Activated CD8-positive, alpha-beta T cell treated with anti-CD3 and anti-CD28 coated beads for 36 hours (primary cell): ENCODE measurements around the gene SLC27A1. TPM values are rescaled to one million over a fixed set of nuclear protein-coding genes. Genes with fewer than 3 reads are reported as not detected.

Experiments used
- ATAC-seq: fragments of 200-7000 bp; cut with Tn5 transposase; one replicate; pipeline ENCODE4 v1.10.0; 2021; ENCODE audit warnings: mild to moderate bottlenecking, moderate library complexity
- CTCF ChIA-PET: fragments of 350-600 bp; sonication (Branson Sonifier 250); formaldehyde crosslinking; loops from one replicate; lab custom pipeline; 2021; ENCODE audit warnings: antibody characterized with exemption; lab: Charles Lee
- POLR2A ChIA-PET: fragments of 350-600 bp; sonication (Branson Sonifier 250); formaldehyde crosslinking; loops from one replicate; lab custom pipeline; 2021; ENCODE audit warnings: antibody characterized with exemption; lab: Charles Lee
- DNase-seq: peaks from one replicate; pipeline ENCODE4 v3.0.0-alpha.2; 2020
- H3K27ac Mint-ChIP-seq: one replicate; pipeline ENCODE4 v1.8.0; 2021; ENCODE audit warnings: mild to moderate bottlenecking, mixed read lengths
- H3K27me3 Mint-ChIP-seq: one replicate; pipeline ENCODE4 v1.8.0; 2021; ENCODE audit warnings: mixed read lengths
- H3K36me3 Mint-ChIP-seq: one replicate; pipeline ENCODE4 v1.8.0; 2021; ENCODE audit warnings: low read depth, mixed read lengths
- H3K4me1 Mint-ChIP-seq: one replicate; pipeline ENCODE4 v1.8.0; 2021; ENCODE audit warnings: low read depth, mixed read lengths
- H3K4me3 Mint-ChIP-seq: one replicate; pipeline ENCODE4 v1.8.0; 2021; ENCODE audit warnings: mild to moderate bottlenecking, moderate library complexity, mixed read lengths
- H3K9me3 Mint-ChIP-seq: one replicate; pipeline ENCODE4 v1.8.0; 2021; ENCODE audit warnings: mixed read lengths
- CTCF ChIP-seq: fragments of 200-600 bp; IDR thresholded peaks from one replicate; pipeline ENCODE4 v1.8.0; 2022; ENCODE audit warnings: antibody characterized with exemption, mild to moderate bottlenecking
- intact Hi-C: fragments of 100-400 bp; cut with micrococcal nuclease; formaldehyde crosslinking; loops from one replicate; pipeline ENCODE4 v1.10.0; 2022
- total RNA-seq, 2 experiments: library from RNA; stranded (reverse); gene quantifications; one replicate each; pipeline ENCODE4 v1.2.3, GENCODE V29; 2021

The SLC27A1 gene
- total RNA-seq, 2 experiments from 2014 or later = 3.5 to 3.6 TPM

- Mint-ChIP-seq H3K36me3 (no peaks in the 10 kb centered on the region), H3K27me3 (peaks cover 35% of the 10 kb centered on the region)
Observed at GRCh38 chr19:17456127-17456526, 14.2 kb upstream of the SLC27A1 start.

GRCh38 chr19:17457616-17458015, 12.7 kb upstream of the SLC27A1 start:
- ATAC-seq (no peak), DNase-seq (no peak)
- Mint-ChIP-seq H3K36me3 (no peaks in the 10 kb centered on the region), H3K27ac (no peak overlapping the region), H3K9me3 (peaks cover 1% of the 10 kb centered on the region), H3K27me3 (peaks cover 30% of the 10 kb centered on the region), H3K4me3 (no peak overlapping the region), H3K4me1 (peaks cover 6% of the 10 kb centered on the region)
- intact Hi-C loops = loop anchor here (10.0 kb wide), 1 partner anchor 53 kb away; the partner anchor contains the start of gene BST2
- POLR2A ChIA-PET = no interaction called here
- no peak for TF ChIP-seq CTCF
- CTCF ChIA-PET = interaction anchor here (1.7 kb wide), 1 partner anchor 10 kb away, joined by 6 read pairs; no protein-coding TSS in a partner anchor

More at GRCh38 chr19:17456127-17456526, 14.2 kb upstream of the SLC27A1 start:
- ChIA-PET POLR2A (no interaction called here), CTCF (interaction anchor here (0.9 to 1.7 kb wide), 2 partner anchors 11 to 40 kb away, joined by 3 to 6 read pairs; no protein-coding TSS in a partner anchor)
- Mint-ChIP-seq H3K27ac (no peak overlapping the region), H3K4me1 (peaks cover 9% of the 10 kb centered on the region), H3K4me3 (no peak overlapping the region), H3K9me3 (peaks cover 1% of the 10 kb centered on the region)
- intact Hi-C loops = loop anchor here (10.0 kb wide), 1 partner anchor 51 kb away; the partner anchor contains the start of gene BST2
- TF ChIP-seq CTCF = no peak
- ATAC-seq (no peak), DNase-seq (no peak)

DNA sequence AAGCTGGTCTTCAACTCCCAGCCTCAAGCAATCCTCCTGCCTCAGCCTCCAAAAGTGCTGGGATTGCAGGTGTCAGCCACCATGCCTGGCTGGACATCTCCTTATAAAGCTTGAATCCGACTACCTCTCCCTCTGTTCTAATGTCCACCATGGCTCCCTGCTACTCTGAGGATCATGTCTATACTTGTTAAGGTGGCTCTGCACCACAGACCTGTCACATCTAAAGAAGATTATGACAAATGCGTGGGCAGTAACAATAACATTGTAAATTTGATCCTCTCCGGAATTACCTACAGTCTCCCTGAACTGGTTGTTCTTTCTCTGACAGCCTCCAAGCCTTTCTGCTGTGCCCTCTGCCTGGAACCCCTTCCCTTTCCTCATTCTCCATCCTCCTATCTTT, 11.4 kb upstream of the SLC27A1 start:
- Mint-ChIP-seq H3K27ac (no peak overlapping the region), H3K4me1 (peaks cover 2% of the 10 kb centered on the region), H3K4me3 (no peak overlapping the region), H3K27me3 (peaks cover 26% of the 10 kb centered on the region), H3K36me3 (no peaks in the 10 kb centered on the region), H3K9me3 (no peaks in the 10 kb centered on the region)
- ChIA-PET CTCF (no interaction called here), POLR2A (no interaction called here)
- intact Hi-C loops = loop anchor here (10.0 kb wide), 1 partner anchor 54 kb away; the partner anchor contains the start of gene BST2
- no peak for DNase-seq
- no peak for TF ChIP-seq CTCF
- ATAC-seq = no peak

DNA sequence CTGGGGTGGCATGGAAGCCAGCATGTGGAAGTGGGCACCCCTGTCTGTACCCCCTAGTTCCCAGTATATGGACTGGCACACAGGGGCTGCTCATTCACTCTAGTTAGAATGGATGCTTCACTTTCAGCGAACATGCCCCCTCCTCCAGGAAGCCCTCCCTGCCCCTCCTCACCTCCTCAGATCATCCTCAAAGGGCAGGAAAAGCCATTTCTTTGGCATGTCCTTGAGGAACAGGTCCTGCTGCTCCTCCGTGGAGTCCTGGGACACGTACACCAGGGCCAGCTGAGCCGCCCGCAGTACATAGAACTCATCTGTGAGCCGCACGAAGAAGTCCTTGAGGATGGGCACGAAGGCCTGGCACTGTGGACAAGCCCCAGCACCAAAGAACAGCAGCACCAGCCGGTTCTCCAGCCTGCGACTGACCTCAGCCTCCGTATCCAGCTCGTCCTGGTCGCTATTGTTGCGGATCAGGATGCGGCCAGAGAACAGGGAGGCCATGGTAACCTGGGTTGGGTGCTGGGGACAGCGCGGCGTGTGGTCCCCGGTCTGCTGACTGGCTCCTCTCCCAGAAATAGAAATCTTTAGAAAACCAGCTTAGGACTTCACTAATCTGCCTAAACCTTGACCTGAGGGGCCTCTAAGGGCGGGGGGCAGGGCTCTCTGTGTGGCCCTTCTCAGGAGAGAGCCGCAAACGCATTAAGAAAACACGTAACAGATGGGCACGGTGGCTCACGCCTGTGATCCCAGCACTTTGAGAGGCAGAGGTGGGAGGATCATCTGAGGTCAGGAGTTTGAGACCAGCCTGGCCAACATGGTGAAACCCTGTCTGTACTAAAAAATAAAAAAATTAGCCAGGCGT, 9.7 kb upstream of the SLC27A1 start, which contains the start of gene NXNL1:
TSS of gene NXNL1 (minus strand) at position 555 of the 859 bp plus-strand sequence. CDS start at position 498, 57 bp downstream.
- ChIA-PET POLR2A (no interaction called here), CTCF (interaction anchor here (1.6 kb wide), 1 partner anchor 13 kb away, joined by 4 read pairs; the partner anchor contains the start of gene TMEM221)

More for the DNA sequence above, 9.7 kb upstream of the SLC27A1 start, which contains the start of gene NXNL1:
- intact Hi-C loops = no loop called here
- ATAC-seq = no peak
- H3K27ac Mint-ChIP-seq = no peak within 1 kb of the TSS
- H3K36me3 Mint-ChIP-seq = no peaks in the 10 kb centered on the region
- TF ChIP-seq CTCF = no peak
- no peaks in the 10 kb centered on the region for H3K4me1 Mint-ChIP-seq
- no peak for DNase-seq
- H3K9me3 Mint-ChIP-seq = no peaks in the 10 kb centered on the region
- no peak within 1 kb of the TSS for H3K4me3 Mint-ChIP-seq
- peaks cover 17% of the 10 kb centered on the region for H3K27me3 Mint-ChIP-seq
